Measurements from ENCODE around the gene CYP17A1.
"Not testable (repeated sequence)": the region's sequence is repeated elsewhere in the genome, so short reads cannot be mapped to it uniquely, and the experiment has no call there.

DNA sequence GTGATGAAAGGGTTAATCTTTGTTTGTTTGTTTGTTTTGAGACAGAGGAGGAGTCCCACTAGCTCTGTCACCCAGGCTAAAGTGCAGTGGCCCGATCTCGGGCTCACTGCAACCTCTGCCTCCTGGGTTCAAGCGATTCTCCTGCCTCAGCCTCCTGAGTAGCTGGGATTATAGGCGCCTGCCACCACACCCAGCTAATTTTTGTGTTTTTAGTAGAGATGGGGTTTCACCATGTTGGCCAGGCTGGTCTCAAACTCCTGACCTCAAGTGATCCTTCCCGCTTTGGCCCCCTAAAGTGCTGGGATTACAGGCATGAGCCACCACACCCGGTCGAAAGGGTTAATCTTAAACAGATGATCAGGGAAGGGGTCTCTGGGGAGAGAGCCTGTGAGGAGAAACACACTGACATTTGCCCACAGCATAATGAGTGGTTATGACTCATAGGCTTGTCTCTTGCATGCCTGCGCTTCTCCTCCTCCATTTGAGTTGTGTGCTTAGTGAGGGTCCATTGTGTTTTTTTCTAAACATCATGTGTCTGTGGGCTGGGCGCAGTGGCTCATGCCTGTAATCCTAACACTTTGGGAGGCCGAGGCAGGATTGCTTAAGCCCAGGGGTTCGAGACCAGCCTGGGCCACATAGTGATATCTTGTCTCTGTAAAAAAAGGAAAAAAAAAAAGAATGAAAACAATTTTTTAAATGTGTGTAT, 18.7 kb upstream of the CYP17A1 start:
- TF ChIP-seq POLR2A (IDR thresholded peaks at IDR 0.05): not testable (repeated sequence)
- TF ChIP-seq, protein P1, sequence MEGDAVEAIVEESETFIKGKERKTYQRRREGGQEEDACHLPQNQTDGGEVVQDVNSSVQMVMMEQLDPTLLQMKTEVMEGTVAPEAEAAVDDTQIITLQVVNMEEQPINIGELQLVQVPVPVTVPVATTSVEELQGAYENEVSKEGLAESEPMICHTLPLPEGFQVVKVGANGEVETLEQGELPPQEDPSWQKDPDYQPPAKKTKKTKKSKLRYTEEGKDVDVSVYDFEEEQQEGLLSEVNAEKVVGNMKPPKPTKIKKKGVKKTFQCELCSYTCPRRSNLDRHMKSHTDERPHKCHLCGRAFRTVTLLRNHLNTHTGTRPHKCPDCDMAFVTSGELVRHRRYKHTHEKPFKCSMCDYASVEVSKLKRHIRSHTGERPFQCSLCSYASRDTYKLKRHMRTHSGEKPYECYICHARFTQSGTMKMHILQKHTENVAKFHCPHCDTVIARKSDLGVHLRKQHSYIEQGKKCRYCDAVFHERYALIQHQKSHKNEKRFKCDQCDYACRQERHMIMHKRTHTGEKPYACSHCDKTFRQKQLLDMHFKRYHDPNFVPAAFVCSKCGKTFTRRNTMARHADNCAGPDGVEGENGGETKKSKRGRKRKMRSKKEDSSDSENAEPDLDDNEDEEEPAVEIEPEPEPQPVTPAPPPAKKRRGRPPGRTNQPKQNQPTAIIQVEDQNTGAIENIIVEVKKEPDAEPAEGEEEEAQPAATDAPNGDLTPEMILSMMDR (IDR thresholded peaks at IDR 0.05): not testable (repeated sequence)
